SK-N-SH (cell line): ENCODE results near the gene SRF. TPM values are rescaled to one million over a fixed set of nuclear protein-coding genes. Genes with fewer than 3 reads are reported as not detected.

Source experiments
- CTCF ChIA-PET: fragments of 300-600, 350-600 bp; formaldehyde crosslinking; extraction: SDS; loops from one replicate; lab custom pipeline; 2021; lab: Yijun Ruan, JAX
- POLR2A ChIA-PET: fragments of 350-600 bp; sonication (Branson Sonifier 250); formaldehyde crosslinking; extraction: SDS; loops from one replicate; lab custom pipeline; 2020; ENCODE audit warnings: antibody characterized with exemption, inconsistent platforms; lab: Yijun Ruan, JAX
- DNase-seq: peaks from one replicate; pipeline ENCODE4 v3.0.0; 2012
- H2AFZ ChIP-seq: fragments of 200-600 bp; sonication (generic); 2 replicates; pipeline ENCODE4 v1.8.1; 2016; ENCODE audit warnings: antibody characterized with exemption, mild to moderate bottlenecking, low read depth
- H3F3A ChIP-seq: fragments of 200-600 bp; sonication (generic); replicated peaks from 2 replicates; pipeline ENCODE3; 2016; ENCODE audit warnings: antibody characterized with exemption, mild to moderate bottlenecking; ENCODE audit not compliant: insufficient read depth
- H3K27ac ChIP-seq, 2 experiments: fragments of 200-500 bp in 1 of 2; fragments of 200-600 bp in 1 of 2; sonication (Bioruptor generic) in 1 of 2; sonication (generic), shearing (Covaris generic) in 1 of 2; 2 replicates each; pipeline versions ENCODE4 v1.5.1 to v1.6.1; 2014 to 2016; ENCODE audit warnings: low read depth in 2 of 2, inconsistent platforms in 1 of 2, low read length in 1 of 2, mild to moderate bottlenecking in 1 of 2, mixed read lengths in 1 of 2
- H3K27me3 ChIP-seq: fragments of 200-600 bp; sonication (generic), shearing (Covaris generic); 2 replicates; pipeline ENCODE4 v1.6.1; 2016; ENCODE audit warnings: mixed run types; ENCODE audit not compliant: insufficient read depth
- H3K36me3 ChIP-seq, 2 experiments: fragments of 200-500 bp in 1 of 2; fragments of 200-600 bp in 1 of 2; sonication (Bioruptor generic) in 1 of 2; sonication (generic) in 1 of 2; replicated peaks in 1 of 2; 2 replicates each; pipeline versions ENCODE3 to v1.5.1; 2014 to 2016; ENCODE audit warnings: low read length in 1 of 2, mild to moderate bottlenecking in 1 of 2; ENCODE audit not compliant: insufficient read depth in 2 of 2, control insufficient read depth in 1 of 2
- H3K4me1 ChIP-seq, 2 experiments: fragments of 200-500 bp in 1 of 2; fragments of 200-600 bp in 1 of 2; sonication (Bioruptor generic) in 1 of 2; sonication (generic), shearing (Covaris generic) in 1 of 2; 2 replicates each; pipeline versions ENCODE4 v1.5.1 to v1.6.1; 2014 to 2016; ENCODE audit warnings: low read depth in 1 of 2, low read length in 1 of 2, mixed run types in 1 of 2; ENCODE audit not compliant: insufficient read depth in 2 of 2, control insufficient read depth in 1 of 2
- H3K4me2 ChIP-seq: fragments of 200-600 bp; sonication (generic), shearing (Covaris generic); 2 replicates; pipeline ENCODE4 v1.6.1; 2017; ENCODE audit warnings: mixed run types
- H3K4me3 ChIP-seq, 2 experiments: fragments of 200-500 bp in 1 of 2; fragments of 200-600 bp in 1 of 2; sonication (Bioruptor generic) in 1 of 2; sonication (generic), shearing (Covaris generic) in 1 of 2; 2 replicates each; pipeline versions ENCODE4 v1.5.1 to v1.8.1; 2014 to 2016; ENCODE audit warnings: low read depth in 2 of 2, inconsistent platforms in 1 of 2, low read length in 1 of 2, mild to moderate bottlenecking in 1 of 2, mixed read lengths in 1 of 2, moderate library complexity in 1 of 2
- H3K79me2 ChIP-seq: fragments of 200-600 bp; sonication (generic); 2 replicates; pipeline ENCODE4 v1.8.1; 2017; ENCODE audit warnings: mild to moderate bottlenecking; ENCODE audit not compliant: insufficient read depth
- H3K9ac ChIP-seq: fragments of 200-600 bp; sonication (generic); 2 replicates; pipeline ENCODE4 v1.6.1; 2017; ENCODE audit warnings: mixed run types
- H3K9me2 ChIP-seq: fragments of 200-600 bp; sonication (generic); 2 replicates; pipeline ENCODE4 v1.6.1; 2017; ENCODE audit warnings: mixed run types
- H3K9me3 ChIP-seq: fragments of 200-600 bp; sonication (generic); 2 replicates; pipeline ENCODE4 v1.6.1; 2017; ENCODE audit warnings: mixed run types, mild to moderate bottlenecking, moderate library complexity
- H4K20me1 ChIP-seq: fragments of 200-600 bp; sonication (generic); 2 replicates; pipeline ENCODE4 v1.6.1; 2017; ENCODE audit warnings: mild to moderate bottlenecking, mixed run types; ENCODE audit not compliant: insufficient read depth
- CHD2 ChIP-seq: fragments of 150-350 bp; IDR thresholded peaks from 2 replicates; pipeline ENCODE4 v1.6.1; 2018; ENCODE audit warnings: low read length; ENCODE audit not compliant: partially characterized antibody
- CTCF ChIP-seq: fragments of 200-600 bp; sonication (generic); IDR thresholded peaks from 2 replicates; pipeline ENCODE4 v1.6.1; 2017; ENCODE audit warnings: antibody characterized with exemption, mild to moderate bottlenecking, moderate library complexity
- EP300 ChIP-seq, 2 experiments: IDR thresholded peaks; 2 replicates each; pipeline versions ENCODE4 v1.4.0 to v1.6.1; 2012; ENCODE audit warnings: borderline replicate concordance in 1 of 2, low read depth in 1 of 2, low read length in 1 of 2
- FOXJ3 ChIP-seq: sonication (generic); formaldehyde crosslinking; IDR thresholded peaks from 2 replicates; pipeline ENCODE4 v1.5.1; 2020; ENCODE audit warnings: mild to moderate bottlenecking, missing genetic modification reagents
- GABPA ChIP-seq: IDR thresholded peaks from 2 replicates; pipeline ENCODE4 v1.4.0; 2012; ENCODE audit warnings: low read depth, mild to moderate bottlenecking
- GATA2 ChIP-seq: sonication (generic); formaldehyde crosslinking; IDR thresholded peaks from 2 replicates; pipeline ENCODE4 v1.5.0; 2020; ENCODE audit warnings: mild to moderate bottlenecking, missing genetic modification reagents
- IRF3 ChIP-seq: fragments of 150-350 bp; IDR thresholded peaks from 2 replicates; pipeline ENCODE4 v1.6.1; 2016; ENCODE audit warnings: mild to moderate bottlenecking, low read depth, low read length
- MEF2A ChIP-seq: IDR thresholded peaks from 2 replicates; pipeline ENCODE4 v1.4.0; 2012; ENCODE audit warnings: low read depth, borderline replicate concordance
- MXI1 ChIP-seq: IDR thresholded peaks from 2 replicates; pipeline ENCODE4 v1.6.1; 2012; ENCODE audit warnings: mild to moderate bottlenecking, low read depth, low read length, improper control_type of control experiment
- RAD21 ChIP-seq: IDR thresholded peaks from 2 replicates; pipeline ENCODE4 v1.6.1; 2012; ENCODE audit warnings: mild to moderate bottlenecking, low read length
- RFX5 ChIP-seq: IDR thresholded peaks from 2 replicates; pipeline ENCODE4 v1.6.1; 2012; ENCODE audit warnings: mild to moderate bottlenecking, improper control_type of control experiment, low read length
- SMC3 ChIP-seq: IDR thresholded peaks from 2 replicates; pipeline ENCODE4 v1.6.1; 2012; ENCODE audit warnings: low read depth, low read length, improper control_type of control experiment
- TCF12 ChIP-seq: IDR thresholded peaks from 2 replicates; pipeline ENCODE4 v1.4.0; 2012
- YY1 ChIP-seq: IDR thresholded peaks from 2 replicates; pipeline ENCODE4 v1.4.0; 2012; ENCODE audit warnings: low read depth, mild to moderate bottlenecking
- WGBS: methylation state at CpG from one replicate; pipeline ENCODE4 v1.1.6; 2017; ENCODE audit warnings: low lambda C conversion rate; 5-methylcytosine and 5-hydroxymethylcytosine counted together
- polyA plus RNA-seq, 3 experiments: library from polyadenylated mRNA; depleted of rRNA; stranded (reverse); fragments of >200 nt; gene quantifications; 2 replicates each; pipeline ENCODE4 v1.2.3, GENCODE V29; 2012

SRF gene
- polyA plus RNA-seq, 1 of the 3 experiments (the other 2 are of a cell fraction): 31.7 TPM

GRCh38 chr6:43185391-43185985 is 14.4 kb downstream of the SRF start:
- DNase-seq: no peak
- Histone ChIP-seq H3K27ac (no peak overlapping the region), H3K9ac (no peak overlapping the region), H3K79me2 (peaks cover 32% of the 10 kb centered on the region), H3K9me3 (no peaks in the 10 kb centered on the region), H3F3A (peaks cover 8% of the 10 kb centered on the region), H3K27me3 (no peaks in the 10 kb centered on the region), H3K4me1 (peaks cover 4 to 19% of the 10 kb centered on the region in 2 experiments; a peak in 2 of 4 replicates), H2AFZ (no peak overlapping the region), H3K9me2 (no peaks in the 10 kb centered on the region), H4K20me1 (no peaks in the 10 kb centered on the region)
- POLR2A ChIA-PET: no interaction called here
- 82% methylated on average over 5 of the region's 5 CpGs for WGBS
- CTCF ChIA-PET: interaction anchor here (1.0 to 1.2 kb wide), 2 partner anchors 17 to 44 kb away, joined by 3 to 4 read pairs; partner anchors contain the start of gene DNPH1
- TF ChIP-seq GABPA (no peak), GATA2 (CRISPR knock-in tag) (no peak), RAD21 (no peak)
- TF ChIP-seq, all 33 proteins: peak for 0
- no peak overlapping the region for H3K4me3 ChIP-seq
- H3K36me3 ChIP-seq: peaks cover 22 to 55% of the 10 kb centered on the region in 2 experiments
- no peak overlapping the region for H3K4me2 ChIP-seq

- ChIA-PET CTCF (interaction anchor here (1.0 to 1.2 kb wide), 2 partner anchors 16 to 43 kb away, joined by 3 to 4 read pairs; partner anchors contain the start of gene DNPH1), POLR2A (no interaction called here)
- Histone ChIP-seq H3K9me3 (no peaks in the 10 kb centered on the region), H3K4me2 (no peak overlapping the region), H3K9ac (no peak overlapping the region), H3F3A (peaks cover 5% of the 10 kb centered on the region), H3K4me1 (peaks cover 4 to 19% of the 10 kb centered on the region in 2 experiments; a peak in 2 of 4 replicates), H2AFZ (no peak overlapping the region), H3K9me2 (no peaks in the 10 kb centered on the region), H3K27me3 (no peaks in the 10 kb centered on the region), H3K79me2 (peaks cover 36% of the 10 kb centered on the region), H3K4me3 (no peak overlapping the region), H4K20me1 (no peaks in the 10 kb centered on the region), H3K36me3 (peaks cover 27 to 51% of the 10 kb centered on the region in 2 experiments), H3K27ac (no peak overlapping the region)
- TF ChIP-seq TCF12 (no peak), FOXJ3 (CRISPR knock-in tag) (no peak)
- 94% methylated on average over 12 of the region's 14 CpGs for WGBS
- no peak for DNase-seq
These were observed 14.9 kb downstream of the SRF start for GRCh38 chr6:43186019-43186418.

GRCh38 chr6:43186706-43187105 is 15.6 kb downstream of the SRF start:
- Histone ChIP-seq H3K9me2 (no peaks in the 10 kb centered on the region), H2AFZ (no peak overlapping the region), H3K27me3 (no peaks in the 10 kb centered on the region), H3K27ac (no peak overlapping the region), H3K4me1 (peaks cover under 1 to 12% of the 10 kb centered on the region in 2 experiments; a peak in 2 of 4 replicates), H3K9ac (no peak overlapping the region), H3K79me2 (peaks cover 40% of the 10 kb centered on the region), H3K9me3 (no peaks in the 10 kb centered on the region), H4K20me1 (no peaks in the 10 kb centered on the region), H3K36me3 (peaks cover 33 to 51% of the 10 kb centered on the region in 2 experiments), H3F3A (no peaks in the 10 kb centered on the region), H3K4me3 (no peak overlapping the region), H3K4me2 (no peak overlapping the region)
- TF ChIP-seq EP300 (IDR thresholded peaks at IDR 0.05; ENCODE audit: borderline replicate concordance in 1 of 2, low read depth in 1 of 2, low read length in 1 of 2) (no peak), SMC3 (no peak), IRF3 (no peak), FOXJ3 (CRISPR knock-in tag) (no peak), MXI1 (no peak), RFX5 (no peak), CHD2 (no peak), MEF2A (no peak), CTCF (no peak), YY1 (no peak)
- 94% methylated on average over 4 of the region's 4 CpGs for WGBS
- CTCF ChIA-PET: no interaction called here
- POLR2A ChIA-PET: no interaction called here
- no peak for DNase-seq
